GM19397 (cell line): ENCODE measurements around the gene ANKRD62.
"Not testable (repeated sequence)": the region's sequence is repeated elsewhere in the genome, so short reads cannot be mapped to it uniquely, and the experiment has no call there.

Experiments used
- ATAC-seq: cut with Tn5 transposase; IDR thresholded peaks from one replicate; pipeline ENCODE4 v1.9.1; 2021; ENCODE audit warnings: mild to moderate bottlenecking, moderate library complexity; ENCODE audit not compliant: unreplicated experiment

The ANKRD62 gene

GRCh38 chr18:12092398-12093229 lies 1.0 kb upstream of the ANKRD62 start:
- no peak for ATAC-seq

- no peak for ATAC-seq
Measured at GRCh38 chr18:12098374-12098773, 4.7 kb downstream of the ANKRD62 start.

DNA sequence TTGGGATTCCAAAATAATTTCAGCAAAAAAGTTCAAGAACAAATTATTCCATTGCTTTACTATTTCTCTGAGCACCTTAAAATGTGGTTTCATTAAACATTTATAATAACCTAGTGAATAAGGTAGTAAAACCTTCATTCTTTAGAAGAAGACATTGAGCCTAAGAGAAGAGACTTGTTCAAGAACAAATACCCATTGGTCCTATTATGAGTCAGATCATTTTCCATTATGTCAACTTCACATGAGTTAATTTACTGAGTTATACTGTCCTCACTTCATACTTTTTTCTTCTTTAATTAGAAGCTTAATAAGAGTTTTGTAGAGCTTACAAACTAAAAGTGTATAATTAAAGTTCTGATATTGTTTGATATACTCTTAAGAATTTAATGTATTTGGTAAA lies 5.5 kb downstream of the ANKRD62 start:
- no peak for ATAC-seq

- no peak for ATAC-seq
Measured at GRCh38 chr18:12101266-12101665, 7.6 kb downstream of the ANKRD62 start.

GRCh38 chr18:12102136-12102842 lies 8.6 kb downstream of the ANKRD62 start:
- no peak for ATAC-seq

DNA sequence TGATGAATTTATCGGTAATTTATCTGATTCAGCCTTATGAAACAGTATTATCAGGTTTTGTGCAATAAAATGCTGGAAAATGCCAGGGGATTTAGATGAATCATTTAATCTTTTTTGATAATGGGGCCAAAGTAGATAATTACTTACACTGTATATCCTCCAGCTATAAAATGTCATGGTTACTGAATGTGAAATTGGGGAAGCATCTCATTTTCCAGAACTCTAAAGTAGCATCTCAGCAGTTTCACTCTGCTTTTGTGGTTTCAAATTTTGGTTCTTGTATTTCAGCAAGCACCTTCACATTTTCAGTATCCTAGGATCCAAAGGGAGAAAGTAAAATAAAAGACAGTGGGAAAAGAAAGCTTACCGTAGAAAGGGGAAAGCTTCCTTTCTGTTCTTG lies 12.8 kb downstream of the ANKRD62 start:
- ATAC-seq: no peak

DNA sequence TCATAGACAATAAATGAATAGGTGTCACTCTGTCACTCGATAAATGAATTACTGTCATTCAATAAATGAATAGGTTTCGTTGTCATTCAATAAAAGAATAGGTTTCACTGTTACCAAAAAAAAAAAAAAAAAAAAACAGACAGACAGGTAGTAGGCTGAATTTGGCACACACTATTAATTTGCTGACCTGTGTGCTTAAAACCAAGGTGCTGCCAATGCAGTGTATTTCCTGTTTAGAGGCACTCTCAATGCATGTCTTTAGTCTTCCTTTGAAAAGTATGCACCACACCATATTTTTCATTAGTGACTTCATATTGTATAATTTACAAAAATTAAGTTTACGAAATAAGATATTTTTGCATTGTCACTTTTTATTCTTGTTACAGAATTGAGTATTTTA lies 16.2 kb downstream of the ANKRD62 start:
- ATAC-seq: no peak

GRCh38 chr18:12113999-12114646 lies 20.5 kb downstream of the ANKRD62 start:
- ATAC-seq: no peak

- no peak for ATAC-seq
Measured at GRCh38 chr18:12119358-12119757, 25.7 kb downstream of the ANKRD62 start.

GRCh38 chr18:12121175-12122042 lies 27.8 kb downstream of the ANKRD62 start:
- ATAC-seq: no peak

GRCh38 chr18:12122043-12122389 lies 28.4 kb downstream of the ANKRD62 start:
- ATAC-seq: not testable (repeated sequence)

DNA sequence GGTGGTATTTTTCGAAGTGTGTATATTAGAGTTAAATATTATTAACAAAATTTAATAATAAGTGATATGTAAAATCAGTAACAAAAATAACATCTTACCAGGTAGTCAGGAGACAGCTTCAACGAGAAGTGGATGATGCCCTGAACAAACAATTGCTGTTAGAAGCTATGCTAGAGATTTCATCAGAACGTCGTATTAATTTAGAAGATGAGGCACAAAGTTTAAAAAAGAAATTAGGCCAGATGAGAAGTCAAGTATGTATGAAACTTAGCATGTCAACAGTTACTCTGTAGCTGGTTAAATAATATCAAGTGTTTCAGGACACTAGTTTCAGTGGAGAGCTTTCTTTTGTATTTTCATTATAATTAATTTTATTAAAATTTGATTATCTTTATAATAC lies 34.0 kb downstream of the ANKRD62 start:
- ATAC-seq: not testable (repeated sequence)

GRCh38 chr18:12138831-12139230 lies 45.2 kb downstream of the ANKRD62 start:
- ATAC-seq: not testable (repeated sequence)

DNA sequence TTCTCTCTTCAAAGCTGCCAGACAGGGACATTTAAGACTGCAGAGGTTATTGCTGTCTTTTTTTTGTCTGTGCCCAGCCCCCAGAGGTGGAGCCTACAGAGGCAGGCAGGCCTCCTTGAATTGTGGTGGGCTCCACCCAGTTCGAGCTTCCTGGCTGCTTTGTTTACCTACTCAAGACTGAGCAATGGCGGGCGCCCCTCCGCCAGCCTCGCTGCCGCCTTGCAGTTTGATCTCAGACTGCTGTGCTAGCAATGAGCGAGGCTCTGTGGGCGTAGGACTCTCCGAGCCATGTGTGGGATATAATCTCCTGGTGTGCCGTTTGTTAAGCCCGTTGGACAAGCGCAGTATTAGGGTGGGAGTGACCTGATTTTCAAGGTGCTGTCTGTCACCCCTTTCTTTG lies 47.2 kb downstream of the ANKRD62 start:
- not testable (repeated sequence) for ATAC-seq

GRCh38 chr18:12141778-12142177 lies 48.1 kb downstream of the ANKRD62 start:
- ATAC-seq: not testable (repeated sequence)

DNA sequence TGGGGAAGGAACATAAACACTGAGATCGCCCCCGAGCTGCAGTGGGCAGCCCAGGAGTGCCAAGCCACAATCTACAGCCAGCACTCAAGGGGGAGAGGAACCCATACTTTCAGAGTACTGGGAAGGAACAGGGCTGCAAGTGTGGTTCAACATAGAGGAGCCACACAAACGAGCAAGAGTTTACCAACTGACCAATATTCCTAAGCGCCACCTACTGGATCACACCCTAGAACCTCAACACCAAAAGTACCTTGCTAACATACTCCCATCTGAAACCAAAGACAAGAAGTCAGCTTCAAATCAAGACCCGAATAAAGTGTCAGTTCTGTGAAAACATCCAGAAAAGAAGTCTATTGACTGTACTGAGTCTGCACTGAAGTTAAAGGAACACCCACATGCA lies 55.8 kb downstream of the ANKRD62 start:
- not testable (repeated sequence) for ATAC-seq

GRCh38 chr18:12154361-12154760 lies 60.7 kb downstream of the ANKRD62 start:
- ATAC-seq: no peak

GRCh38 chr18:12155996-12156395 lies 62.4 kb downstream of the ANKRD62 start:
- ATAC-seq: no peak

- ATAC-seq: no peak
Measured at GRCh38 chr18:12159446-12159845, 65.8 kb downstream of the ANKRD62 start.

DNA sequence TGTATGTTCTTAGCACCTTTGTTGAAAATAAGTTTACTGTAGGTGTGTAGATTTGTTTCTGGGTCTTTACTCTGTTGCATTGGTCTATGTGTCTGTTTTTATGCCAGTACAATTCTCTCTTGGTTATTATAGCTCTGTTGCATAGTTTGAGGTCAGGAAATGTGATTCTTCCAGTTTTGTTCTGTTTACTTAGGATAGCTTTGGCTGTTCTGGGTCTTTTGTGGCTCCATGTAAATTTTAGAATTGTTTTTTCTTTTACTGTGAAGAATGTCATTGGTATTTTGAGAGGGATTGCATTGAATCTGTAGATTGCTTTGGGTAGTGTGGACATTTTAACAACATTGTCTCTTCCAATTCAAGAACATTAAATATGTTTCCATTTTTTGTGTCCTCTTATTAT lies 69.1 kb downstream of the ANKRD62 start:
- ATAC-seq: no peak
